Measurements from ENCODE around the gene KRTAP6-2. TPM values are rescaled to one million over a fixed set of nuclear protein-coding genes. Genes with fewer than 3 reads are reported as not detected.

The KRTAP6-2 gene
- total and polyA plus RNA-seq, 10 of the 15 experiments (the other 5 are each of a cell fraction or from before 2014, with no cell fraction given): not detected

DNA sequence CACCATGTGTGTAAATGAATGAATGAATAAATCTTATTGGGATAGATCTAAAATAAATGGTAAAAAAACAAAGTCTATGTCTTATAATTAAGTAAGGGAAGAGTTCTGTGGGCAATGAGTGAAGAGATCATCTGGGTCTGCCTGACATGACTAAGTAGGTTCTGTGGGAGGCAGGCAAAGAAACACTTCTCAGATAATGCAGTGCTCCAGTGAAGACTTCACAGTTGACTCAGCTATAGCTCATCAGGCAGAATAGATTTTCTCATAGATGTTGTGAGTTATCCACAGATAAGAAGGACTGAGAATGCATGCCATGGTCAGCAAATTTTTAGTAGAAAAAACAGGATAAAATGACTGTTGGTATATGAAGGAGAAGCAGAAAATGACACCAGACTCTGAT lies 20.9 kb downstream of the KRTAP6-2 start:
- Histone ChIP-seq H3K4me3 (no peak overlapping the region), H3K36me3 (ENCODE audit: control insufficient read depth in 2 of 2, insufficient read depth in 2 of 2, low read length in 1 of 2) (no peaks in the 10 kb centered on the region), H3K9ac (ENCODE audit: control insufficient read depth, insufficient read depth, low read length) (no peak overlapping the region), H3K27me3 (replicated peaks in 1 of 2; ENCODE audit: control insufficient read depth in 2 of 2, insufficient read depth in 2 of 2, low read length in 1 of 2) (no peaks in the 10 kb centered on the region), H4K20me1 (ENCODE audit: control insufficient read depth, insufficient read depth) (no peaks in the 10 kb centered on the region), H3K4me1 (ENCODE audit: control insufficient read depth, insufficient read depth, low read length) (no peaks in the 10 kb centered on the region), H3K4me2 (ENCODE audit: control insufficient read depth, insufficient read depth) (no peak overlapping the region), H3K79me2 (ENCODE audit: control insufficient read depth, insufficient read depth, low read length) (no peaks in the 10 kb centered on the region), H3K9me3 (replicated peaks; ENCODE audit: control insufficient read depth, insufficient read depth, low read length) (no peaks in the 10 kb centered on the region), H2AFZ (ENCODE audit: control insufficient read depth, low read depth, low read length) (no peak overlapping the region), H3K27ac (ENCODE audit: control insufficient read depth, insufficient read depth) (no peak overlapping the region)
- no TSS peak for BruUV-seq (replicated peaks)
- ATAC-seq (no peak), FAIRE-seq (no peak), DNase-seq (ENCODE audit: low read depth, low spot score) (no peak)
- RAD21 ChIA-PET (ENCODE audit: unreplicated experiment): no interaction called here
- POLR2A ChIA-PET: no interaction called here
- SMC1A ChIA-PET (ENCODE audit: uncharacterized antibody, unreplicated experiment): no interaction called here
- TF ChIP-seq MEF2B (IDR thresholded peaks at IDR 0.05; ENCODE audit: partially characterized antibody, poor library complexity, severe bottlenecking) (no peak), SUZ12 (IDR thresholded peaks at IDR 0.05; ENCODE audit: unreplicated experiment) (no peak), HDAC6 (IDR thresholded peaks at IDR 0.05; ENCODE audit: unreplicated experiment) (no peak), RCOR1 (conservative IDR thresholded peaks at IDR 0.05; ENCODE audit: low read depth, low read length) (no peak), NR2F1 (conservative IDR thresholded peaks at IDR 0.05) (no peak), SP1 (IDR thresholded peaks at IDR 0.05; ENCODE audit: low read depth, low read length) (no peak), ZSCAN29 (IDR thresholded peaks at IDR 0.05) (no peak), NR2C2 (IDR thresholded peaks at IDR 0.05; ENCODE audit: borderline replicate concordance, control insufficient read depth, insufficient read length, low read depth) (no peak), EZH2 (IDR thresholded peaks at IDR 0.05; ENCODE audit: borderline replicate concordance, control insufficient read depth, low read depth, low read length) (no peak), SIX5 (IDR thresholded peaks at IDR 0.05; ENCODE audit: low read depth, low read length, severe bottlenecking) (no peak), ZZZ3 (IDR thresholded peaks at IDR 0.05; ENCODE audit: control insufficient read depth, insufficient read length, low read depth) (no peak)
- TF ChIP-seq, protein P1, sequence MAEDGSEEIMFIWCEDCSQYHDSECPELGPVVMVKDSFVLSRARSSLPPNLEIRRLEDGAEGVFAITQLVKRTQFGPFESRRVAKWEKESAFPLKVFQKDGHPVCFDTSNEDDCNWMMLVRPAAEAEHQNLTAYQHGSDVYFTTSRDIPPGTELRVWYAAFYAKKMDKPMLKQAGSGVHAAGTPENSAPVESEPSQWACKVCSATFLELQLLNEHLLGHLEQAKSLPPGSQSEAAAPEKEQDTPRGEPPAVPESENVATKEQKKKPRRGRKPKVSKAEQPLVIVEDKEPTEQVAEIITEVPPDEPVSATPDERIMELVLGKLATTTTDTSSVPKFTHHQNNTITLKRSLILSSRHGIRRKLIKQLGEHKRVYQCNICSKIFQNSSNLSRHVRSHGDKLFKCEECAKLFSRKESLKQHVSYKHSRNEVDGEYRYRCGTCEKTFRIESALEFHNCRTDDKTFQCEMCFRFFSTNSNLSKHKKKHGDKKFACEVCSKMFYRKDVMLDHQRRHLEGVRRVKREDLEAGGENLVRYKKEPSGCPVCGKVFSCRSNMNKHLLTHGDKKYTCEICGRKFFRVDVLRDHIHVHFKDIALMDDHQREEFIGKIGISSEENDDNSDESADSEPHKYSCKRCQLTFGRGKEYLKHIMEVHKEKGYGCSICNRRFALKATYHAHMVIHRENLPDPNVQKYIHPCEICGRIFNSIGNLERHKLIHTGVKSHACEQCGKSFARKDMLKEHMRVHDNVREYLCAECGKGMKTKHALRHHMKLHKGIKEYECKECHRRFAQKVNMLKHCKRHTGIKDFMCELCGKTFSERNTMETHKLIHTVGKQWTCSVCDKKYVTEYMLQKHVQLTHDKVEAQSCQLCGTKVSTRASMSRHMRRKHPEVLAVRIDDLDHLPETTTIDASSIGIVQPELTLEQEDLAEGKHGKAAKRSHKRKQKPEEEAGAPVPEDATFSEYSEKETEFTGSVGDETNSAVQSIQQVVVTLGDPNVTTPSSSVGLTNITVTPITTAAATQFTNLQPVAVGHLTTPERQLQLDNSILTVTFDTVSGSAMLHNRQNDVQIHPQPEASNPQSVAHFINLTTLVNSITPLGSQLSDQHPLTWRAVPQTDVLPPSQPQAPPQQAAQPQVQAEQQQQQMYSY (CRISPR knock-in tag; IDR thresholded peaks at IDR 0.05): no peak
- TF ChIP-seq, protein P2, sequence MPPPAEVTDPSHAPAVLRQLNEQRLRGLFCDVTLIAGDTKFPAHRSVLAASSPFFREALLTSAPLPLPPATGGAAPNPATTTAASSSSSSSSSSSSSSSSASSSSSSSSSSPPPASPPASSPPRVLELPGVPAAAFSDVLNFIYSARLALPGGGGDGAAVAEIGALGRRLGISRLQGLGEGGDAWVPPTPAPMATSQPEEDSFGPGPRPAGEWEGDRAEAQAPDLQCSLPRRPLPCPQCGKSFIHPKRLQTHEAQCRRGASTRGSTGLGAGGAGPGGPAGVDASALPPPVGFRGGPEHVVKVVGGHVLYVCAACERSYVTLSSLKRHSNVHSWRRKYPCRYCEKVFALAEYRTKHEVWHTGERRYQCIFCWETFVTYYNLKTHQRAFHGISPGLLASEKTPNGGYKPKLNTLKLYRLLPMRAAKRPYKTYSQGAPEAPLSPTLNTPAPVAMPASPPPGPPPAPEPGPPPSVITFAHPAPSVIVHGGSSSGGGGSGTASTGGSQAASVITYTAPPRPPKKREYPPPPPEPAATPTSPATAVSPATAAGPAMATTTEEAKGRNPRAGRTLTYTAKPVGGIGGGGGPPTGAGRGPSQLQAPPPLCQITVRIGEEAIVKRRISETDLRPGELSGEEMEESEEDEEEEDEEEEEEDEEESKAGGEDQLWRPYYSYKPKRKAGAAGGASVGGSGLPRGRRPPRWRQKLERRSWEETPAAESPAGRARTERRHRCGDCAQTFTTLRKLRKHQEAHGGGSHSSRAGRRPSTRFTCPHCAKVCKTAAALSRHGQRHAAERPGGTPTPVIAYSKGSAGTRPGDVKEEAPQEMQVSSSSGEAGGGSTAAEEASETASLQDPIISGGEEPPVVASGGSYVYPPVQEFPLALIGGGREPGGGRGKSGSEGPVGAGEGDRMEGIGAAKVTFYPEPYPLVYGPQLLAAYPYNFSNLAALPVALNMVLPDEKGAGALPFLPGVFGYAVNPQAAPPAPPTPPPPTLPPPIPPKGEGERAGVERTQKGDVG (CRISPR knock-in tag; IDR thresholded peaks at IDR 0.05): no peak
- TF ChIP-seq, protein P3, sequence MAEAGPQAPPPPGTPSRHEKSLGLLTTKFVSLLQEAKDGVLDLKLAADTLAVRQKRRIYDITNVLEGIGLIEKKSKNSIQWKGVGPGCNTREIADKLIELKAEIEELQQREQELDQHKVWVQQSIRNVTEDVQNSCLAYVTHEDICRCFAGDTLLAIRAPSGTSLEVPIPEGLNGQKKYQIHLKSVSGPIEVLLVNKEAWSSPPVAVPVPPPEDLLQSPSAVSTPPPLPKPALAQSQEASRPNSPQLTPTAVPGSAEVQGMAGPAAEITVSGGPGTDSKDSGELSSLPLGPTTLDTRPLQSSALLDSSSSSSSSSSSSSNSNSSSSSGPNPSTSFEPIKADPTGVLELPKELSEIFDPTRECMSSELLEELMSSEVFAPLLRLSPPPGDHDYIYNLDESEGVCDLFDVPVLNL (IDR thresholded peaks at IDR 0.05; ENCODE audit: low read depth, low read length): no peak
- CTCF ChIA-PET: no interaction called here
- in situ Hi-C loops (cut with MboI) (no loop called here), intact Hi-C loops (cut with micrococcal nuclease; ENCODE audit: unreplicated experiment) (no loop called here)

All from GM12878 (cell line).